ENCODE measurements around the gene ICA1.
A peak's percentile ranks its signal among the peaks of the same experiment; 100 is the strongest.

ICA1 gene

GRCh38 chr7:8263048-8263447 is 1.1 kb upstream of the ICA1 start:
- DNase-seq (ENCODE audit: low read depth) = no peak
- TF ChIP-seq, protein P1, sequence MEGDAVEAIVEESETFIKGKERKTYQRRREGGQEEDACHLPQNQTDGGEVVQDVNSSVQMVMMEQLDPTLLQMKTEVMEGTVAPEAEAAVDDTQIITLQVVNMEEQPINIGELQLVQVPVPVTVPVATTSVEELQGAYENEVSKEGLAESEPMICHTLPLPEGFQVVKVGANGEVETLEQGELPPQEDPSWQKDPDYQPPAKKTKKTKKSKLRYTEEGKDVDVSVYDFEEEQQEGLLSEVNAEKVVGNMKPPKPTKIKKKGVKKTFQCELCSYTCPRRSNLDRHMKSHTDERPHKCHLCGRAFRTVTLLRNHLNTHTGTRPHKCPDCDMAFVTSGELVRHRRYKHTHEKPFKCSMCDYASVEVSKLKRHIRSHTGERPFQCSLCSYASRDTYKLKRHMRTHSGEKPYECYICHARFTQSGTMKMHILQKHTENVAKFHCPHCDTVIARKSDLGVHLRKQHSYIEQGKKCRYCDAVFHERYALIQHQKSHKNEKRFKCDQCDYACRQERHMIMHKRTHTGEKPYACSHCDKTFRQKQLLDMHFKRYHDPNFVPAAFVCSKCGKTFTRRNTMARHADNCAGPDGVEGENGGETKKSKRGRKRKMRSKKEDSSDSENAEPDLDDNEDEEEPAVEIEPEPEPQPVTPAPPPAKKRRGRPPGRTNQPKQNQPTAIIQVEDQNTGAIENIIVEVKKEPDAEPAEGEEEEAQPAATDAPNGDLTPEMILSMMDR (IDR thresholded peaks at IDR 0.05; ENCODE audit: insufficient read depth, low read depth, low read length, missing control alignments) = no peak

DNA sequence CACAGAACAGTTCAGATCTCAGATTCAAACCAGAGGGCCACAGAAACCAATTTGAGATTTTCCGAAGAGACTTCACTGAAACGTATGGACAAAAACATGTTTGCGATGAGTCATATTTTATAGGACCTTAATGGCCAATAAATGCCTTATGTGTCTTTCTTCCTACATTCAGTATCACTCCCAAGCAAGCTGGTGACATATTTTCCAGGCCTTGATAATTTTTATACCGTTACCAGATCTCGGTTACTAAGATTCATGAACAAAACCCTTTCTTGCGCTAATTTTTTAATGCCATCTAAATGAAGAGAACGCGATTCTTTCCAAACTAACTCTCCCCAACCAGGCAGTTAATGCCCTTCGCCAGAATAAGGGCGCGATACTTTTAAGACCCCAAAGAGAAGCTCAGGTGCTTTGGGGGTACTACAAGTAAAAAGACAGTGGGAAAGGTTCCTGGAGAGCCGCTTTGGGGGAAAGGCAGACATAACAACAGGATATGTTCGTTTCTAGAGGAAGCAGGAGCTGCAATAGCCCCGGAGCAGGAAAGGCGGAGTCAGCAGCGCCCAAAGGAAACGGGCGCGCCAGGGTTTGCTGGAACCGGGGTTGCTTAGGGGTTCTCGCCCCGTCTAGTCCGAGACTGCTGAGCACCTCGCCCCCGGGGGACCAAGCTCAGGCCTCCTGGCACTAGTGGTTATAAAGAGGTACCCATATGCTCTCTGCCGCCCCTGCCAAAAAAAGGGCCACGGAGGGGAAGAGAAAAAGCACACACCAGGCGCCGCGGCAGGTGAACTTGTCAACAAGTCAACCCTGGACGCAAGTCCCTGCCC is 884 bp downstream of the ICA1 start:
- peak overlapping the region; percentile 68 for H3K4me3 ChIP-seq (ENCODE audit: low read length)
- TF ChIP-seq, protein P1 (IDR thresholded peaks at IDR 0.05; ENCODE audit: insufficient read depth, low read depth, low read length, missing control alignments) = no peak
- DNase-seq (ENCODE audit: low read depth) = peak; percentile 40

More at GRCh38 chr7:8263048-8263447, 1.1 kb upstream of the ICA1 start:
- no peak overlapping the region for H3K4me3 ChIP-seq (ENCODE audit: low read length)

DNA sequence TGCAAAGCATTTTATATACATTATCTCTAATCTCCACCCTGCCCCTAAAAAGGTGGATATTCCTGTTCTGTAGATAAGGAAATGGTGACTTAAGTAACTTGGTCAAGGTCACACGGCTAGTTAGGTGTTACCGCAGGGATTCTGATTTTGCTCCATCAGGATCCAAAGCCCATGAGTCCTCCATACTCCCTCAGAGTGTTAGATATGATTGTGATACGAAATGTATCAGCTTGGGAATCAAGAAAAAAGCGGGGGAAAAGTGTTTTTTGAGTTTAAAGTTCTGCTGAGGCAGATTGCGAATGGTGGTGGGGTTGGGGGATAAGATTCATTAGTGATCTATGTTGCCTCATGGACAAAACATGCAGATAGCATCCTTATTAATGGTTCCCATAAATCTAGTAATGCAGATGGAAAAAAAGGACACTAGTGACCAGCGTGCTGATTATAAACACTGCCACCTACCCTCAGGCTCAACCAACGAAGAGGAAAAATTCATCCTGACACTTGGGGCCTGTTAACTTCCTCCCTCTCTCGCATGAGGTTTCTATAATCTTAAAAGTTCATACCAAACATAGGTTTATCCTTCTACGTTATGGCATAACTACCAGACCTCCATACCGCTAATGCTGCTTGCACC is 2.3 kb downstream of the ICA1 start:
- H3K4me3 ChIP-seq (ENCODE audit: low read length) = no peak overlapping the region
- no peak for DNase-seq (ENCODE audit: low read depth)
- TF ChIP-seq, protein P1 (IDR thresholded peaks at IDR 0.05; ENCODE audit: insufficient read depth, low read depth, low read length, missing control alignments) = no peak

- DNase-seq (ENCODE audit: low read depth) = no peak
- TF ChIP-seq, protein P1 (IDR thresholded peaks at IDR 0.05; ENCODE audit: insufficient read depth, low read depth, low read length, missing control alignments) = no peak
- no peak overlapping the region for H3K4me3 ChIP-seq (ENCODE audit: low read length)
Measured at GRCh38 chr7:8258734-8259133, 3.2 kb downstream of the ICA1 start.

- TF ChIP-seq, protein P1 (IDR thresholded peaks at IDR 0.05; ENCODE audit: insufficient read depth, low read depth, low read length, missing control alignments) = no peak
- no peak overlapping the region for H3K4me3 ChIP-seq (ENCODE audit: low read length)
- DNase-seq (ENCODE audit: low read depth) = no peak
Measured at GRCh38 chr7:8258166-8258565, 3.8 kb downstream of the ICA1 start.

GRCh38 chr7:8255680-8256655 is 6.0 kb downstream of the ICA1 start:
- no peak for DNase-seq (ENCODE audit: low read depth)
- TF ChIP-seq, protein P1 (IDR thresholded peaks at IDR 0.05; ENCODE audit: insufficient read depth, low read depth, low read length, missing control alignments) = no peak
- H3K4me3 ChIP-seq (ENCODE audit: low read length) = no peak overlapping the region

All from epithelial cell of esophagus (primary cell).